Measurements from ENCODE around the gene PCNT. TPM values are rescaled to one million over a fixed set of nuclear protein-coding genes. Genes with fewer than 3 reads are reported as not detected.

The PCNT gene
- total and polyA plus RNA-seq, 9 of the 15 experiments (the other 6 are each of a cell fraction or from before 2014, with no cell fraction given): 9.1 to 53.5 (median 31.3) TPM

DNA sequence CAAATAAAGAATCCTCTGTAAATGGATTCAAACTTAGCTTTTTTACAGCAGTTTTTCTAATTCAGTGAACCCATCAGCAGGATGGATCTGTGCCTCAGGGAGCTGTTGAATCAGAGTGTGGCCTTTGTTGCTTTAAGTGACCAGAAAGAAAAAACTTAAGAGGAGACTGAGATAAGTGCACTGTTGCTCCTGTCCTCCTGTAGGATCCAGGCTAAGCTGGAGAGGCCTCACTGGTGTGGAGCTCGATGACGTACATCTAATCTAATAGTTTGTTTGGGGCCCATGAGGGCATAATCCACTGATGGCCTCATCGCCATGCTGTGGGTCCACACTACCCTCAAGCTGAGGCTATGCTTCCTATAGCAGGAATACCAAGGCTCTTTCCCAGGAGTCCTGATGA lies 145.3 kb downstream of the PCNT start (continued):
- TF ChIP-seq SIRT6 (IDR thresholded peaks at IDR 0.05; ENCODE audit: low read depth, low read length) (no peak), EWSR1 (IDR thresholded peaks at IDR 0.05; ENCODE audit: borderline replicate concordance, low read depth, partially characterized antibody) (no peak), BRD4 (IDR thresholded peaks at IDR 0.05) (no peak), BRD9 (IDR thresholded peaks at IDR 0.05; ENCODE audit: low read depth, partially characterized antibody) (no peak), YY1 (IDR thresholded peaks at IDR 0.05; ENCODE audit: borderline replicate concordance in 1 of 3, control insufficient read depth in 1 of 3, extremely low read depth in 1 of 3, insufficient read depth in 3 of 3, insufficient read length in 1 of 3, insufficient replicate concordance in 2 of 3, low read depth in 1 of 3, low read length in 2 of 3) (no peak), WHSC1 (IDR thresholded peaks at IDR 0.05; ENCODE audit: low read length) (no peak), ZC3H11A (IDR thresholded peaks at IDR 0.05; ENCODE audit: low read depth, low read length) (no peak), TAL1 (IDR thresholded peaks at IDR 0.05) (no peak), CBX5 (IDR thresholded peaks at IDR 0.05; ENCODE audit: borderline replicate concordance, low read depth) (no peak)
- TF ChIP-seq, protein P1, sequence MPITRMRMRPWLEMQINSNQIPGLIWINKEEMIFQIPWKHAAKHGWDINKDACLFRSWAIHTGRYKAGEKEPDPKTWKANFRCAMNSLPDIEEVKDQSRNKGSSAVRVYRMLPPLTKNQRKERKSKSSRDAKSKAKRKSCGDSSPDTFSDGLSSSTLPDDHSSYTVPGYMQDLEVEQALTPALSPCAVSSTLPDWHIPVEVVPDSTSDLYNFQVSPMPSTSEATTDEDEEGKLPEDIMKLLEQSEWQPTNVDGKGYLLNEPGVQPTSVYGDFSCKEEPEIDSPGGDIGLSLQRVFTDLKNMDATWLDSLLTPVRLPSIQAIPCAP (CRISPR knock-in tag; IDR thresholded peaks at IDR 0.05; ENCODE audit: borderline replicate concordance): no peak
- TF ChIP-seq, protein P2, sequence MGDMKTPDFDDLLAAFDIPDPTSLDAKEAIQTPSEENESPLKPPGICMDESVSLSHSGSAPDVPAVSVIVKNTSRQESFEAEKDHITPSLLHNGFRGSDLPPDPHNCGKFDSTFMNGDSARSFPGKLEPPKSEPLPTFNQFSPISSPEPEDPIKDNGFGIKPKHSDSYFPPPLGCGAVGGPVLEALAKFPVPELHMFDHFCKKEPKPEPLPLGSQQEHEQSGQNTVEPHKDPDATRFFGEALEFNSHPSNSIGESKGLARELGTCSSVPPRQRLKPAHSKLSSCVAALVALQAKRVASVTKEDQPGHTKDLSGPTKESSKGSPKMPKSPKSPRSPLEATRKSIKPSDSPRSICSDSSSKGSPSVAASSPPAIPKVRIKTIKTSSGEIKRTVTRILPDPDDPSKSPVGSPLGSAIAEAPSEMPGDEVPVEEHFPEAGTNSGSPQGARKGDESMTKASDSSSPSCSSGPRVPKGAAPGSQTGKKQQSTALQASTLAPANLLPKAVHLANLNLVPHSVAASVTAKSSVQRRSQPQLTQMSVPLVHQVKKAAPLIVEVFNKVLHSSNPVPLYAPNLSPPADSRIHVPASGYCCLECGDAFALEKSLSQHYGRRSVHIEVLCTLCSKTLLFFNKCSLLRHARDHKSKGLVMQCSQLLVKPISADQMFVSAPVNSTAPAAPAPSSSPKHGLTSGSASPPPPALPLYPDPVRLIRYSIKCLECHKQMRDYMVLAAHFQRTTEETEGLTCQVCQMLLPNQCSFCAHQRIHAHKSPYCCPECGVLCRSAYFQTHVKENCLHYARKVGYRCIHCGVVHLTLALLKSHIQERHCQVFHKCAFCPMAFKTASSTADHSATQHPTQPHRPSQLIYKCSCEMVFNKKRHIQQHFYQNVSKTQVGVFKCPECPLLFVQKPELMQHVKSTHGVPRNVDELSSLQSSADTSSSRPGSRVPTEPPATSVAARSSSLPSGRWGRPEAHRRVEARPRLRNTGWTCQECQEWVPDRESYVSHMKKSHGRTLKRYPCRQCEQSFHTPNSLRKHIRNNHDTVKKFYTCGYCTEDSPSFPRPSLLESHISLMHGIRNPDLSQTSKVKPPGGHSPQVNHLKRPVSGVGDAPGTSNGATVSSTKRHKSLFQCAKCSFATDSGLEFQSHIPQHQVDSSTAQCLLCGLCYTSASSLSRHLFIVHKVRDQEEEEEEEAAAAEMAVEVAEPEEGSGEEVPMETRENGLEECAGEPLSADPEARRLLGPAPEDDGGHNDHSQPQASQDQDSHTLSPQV (IDR thresholded peaks at IDR 0.05): no peak
